Measurements from ENCODE around the gene SDK2.

DNA sequence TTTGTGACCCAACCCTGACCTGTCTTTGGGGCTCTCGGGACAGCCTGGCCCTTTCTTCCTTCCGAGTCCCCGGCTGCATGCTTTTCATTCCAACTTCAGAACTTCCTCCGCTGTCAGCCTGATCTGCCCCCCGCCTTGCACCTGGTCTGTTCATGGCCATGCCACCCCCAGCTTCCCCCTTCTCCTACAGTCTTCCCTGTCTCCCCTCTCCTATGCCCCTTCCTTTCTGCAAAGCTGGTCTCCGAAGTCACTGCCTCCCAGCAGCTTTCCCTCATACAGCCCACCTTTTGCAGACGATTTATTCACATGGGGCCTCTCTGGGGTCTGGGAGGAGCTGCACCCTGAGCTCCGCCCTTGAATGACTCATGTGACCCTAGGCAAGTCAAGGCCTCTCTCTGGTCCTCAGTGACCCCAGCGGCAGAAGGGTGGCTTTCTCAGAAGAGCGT, 47.1 kb upstream of the SDK2 start:
- TF ChIP-seq, protein P1, sequence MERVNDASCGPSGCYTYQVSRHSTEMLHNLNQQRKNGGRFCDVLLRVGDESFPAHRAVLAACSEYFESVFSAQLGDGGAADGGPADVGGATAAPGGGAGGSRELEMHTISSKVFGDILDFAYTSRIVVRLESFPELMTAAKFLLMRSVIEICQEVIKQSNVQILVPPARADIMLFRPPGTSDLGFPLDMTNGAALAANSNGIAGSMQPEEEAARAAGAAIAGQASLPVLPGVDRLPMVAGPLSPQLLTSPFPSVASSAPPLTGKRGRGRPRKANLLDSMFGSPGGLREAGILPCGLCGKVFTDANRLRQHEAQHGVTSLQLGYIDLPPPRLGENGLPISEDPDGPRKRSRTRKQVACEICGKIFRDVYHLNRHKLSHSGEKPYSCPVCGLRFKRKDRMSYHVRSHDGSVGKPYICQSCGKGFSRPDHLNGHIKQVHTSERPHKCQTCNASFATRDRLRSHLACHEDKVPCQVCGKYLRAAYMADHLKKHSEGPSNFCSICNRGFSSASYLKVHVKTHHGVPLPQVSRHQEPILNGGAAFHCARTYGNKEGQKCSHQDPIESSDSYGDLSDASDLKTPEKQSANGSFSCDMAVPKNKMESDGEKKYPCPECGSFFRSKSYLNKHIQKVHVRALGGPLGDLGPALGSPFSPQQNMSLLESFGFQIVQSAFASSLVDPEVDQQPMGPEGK (tag by site-specific recombination; IDR thresholded peaks at IDR 0.05), result no peak
- TF ChIP-seq, protein P2, sequence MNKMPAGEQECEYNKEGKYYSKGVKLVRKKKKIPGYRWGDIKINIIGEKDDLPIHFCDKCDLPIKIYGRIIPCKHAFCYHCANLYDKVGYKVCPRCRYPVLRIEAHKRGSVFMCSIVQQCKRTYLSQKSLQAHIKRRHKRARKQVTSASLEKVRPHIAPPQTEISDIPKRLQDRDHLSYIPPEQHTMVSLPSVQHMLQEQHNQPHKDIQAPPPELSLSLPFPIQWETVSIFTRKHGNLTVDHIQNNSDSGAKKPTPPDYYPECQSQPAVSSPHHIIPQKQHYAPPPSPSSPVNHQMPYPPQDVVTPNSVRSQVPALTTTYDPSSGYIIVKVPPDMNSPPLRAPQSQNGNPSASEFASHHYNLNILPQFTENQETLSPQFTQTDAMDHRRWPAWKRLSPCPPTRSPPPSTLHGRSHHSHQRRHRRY (tag by site-specific recombination; IDR thresholded peaks at IDR 0.05), result no peak
- TF ChIP-seq, protein P3, sequence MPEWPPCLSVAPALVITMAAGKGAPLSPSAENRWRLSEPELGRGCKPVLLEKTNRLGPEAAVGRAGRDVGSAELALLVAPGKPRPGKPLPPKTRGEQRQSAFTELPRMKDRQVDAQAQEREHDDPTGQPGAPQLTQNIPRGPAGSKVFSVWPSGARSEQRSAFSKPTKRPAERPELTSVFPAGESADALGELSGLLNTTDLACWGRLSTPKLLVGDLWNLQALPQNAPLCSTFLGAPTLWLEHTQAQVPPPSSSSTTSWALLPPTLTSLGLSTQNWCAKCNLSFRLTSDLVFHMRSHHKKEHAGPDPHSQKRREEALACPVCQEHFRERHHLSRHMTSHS (tag by site-specific recombination; IDR thresholded peaks at IDR 0.05), result no peak
- TF ChIP-seq, protein P4, sequence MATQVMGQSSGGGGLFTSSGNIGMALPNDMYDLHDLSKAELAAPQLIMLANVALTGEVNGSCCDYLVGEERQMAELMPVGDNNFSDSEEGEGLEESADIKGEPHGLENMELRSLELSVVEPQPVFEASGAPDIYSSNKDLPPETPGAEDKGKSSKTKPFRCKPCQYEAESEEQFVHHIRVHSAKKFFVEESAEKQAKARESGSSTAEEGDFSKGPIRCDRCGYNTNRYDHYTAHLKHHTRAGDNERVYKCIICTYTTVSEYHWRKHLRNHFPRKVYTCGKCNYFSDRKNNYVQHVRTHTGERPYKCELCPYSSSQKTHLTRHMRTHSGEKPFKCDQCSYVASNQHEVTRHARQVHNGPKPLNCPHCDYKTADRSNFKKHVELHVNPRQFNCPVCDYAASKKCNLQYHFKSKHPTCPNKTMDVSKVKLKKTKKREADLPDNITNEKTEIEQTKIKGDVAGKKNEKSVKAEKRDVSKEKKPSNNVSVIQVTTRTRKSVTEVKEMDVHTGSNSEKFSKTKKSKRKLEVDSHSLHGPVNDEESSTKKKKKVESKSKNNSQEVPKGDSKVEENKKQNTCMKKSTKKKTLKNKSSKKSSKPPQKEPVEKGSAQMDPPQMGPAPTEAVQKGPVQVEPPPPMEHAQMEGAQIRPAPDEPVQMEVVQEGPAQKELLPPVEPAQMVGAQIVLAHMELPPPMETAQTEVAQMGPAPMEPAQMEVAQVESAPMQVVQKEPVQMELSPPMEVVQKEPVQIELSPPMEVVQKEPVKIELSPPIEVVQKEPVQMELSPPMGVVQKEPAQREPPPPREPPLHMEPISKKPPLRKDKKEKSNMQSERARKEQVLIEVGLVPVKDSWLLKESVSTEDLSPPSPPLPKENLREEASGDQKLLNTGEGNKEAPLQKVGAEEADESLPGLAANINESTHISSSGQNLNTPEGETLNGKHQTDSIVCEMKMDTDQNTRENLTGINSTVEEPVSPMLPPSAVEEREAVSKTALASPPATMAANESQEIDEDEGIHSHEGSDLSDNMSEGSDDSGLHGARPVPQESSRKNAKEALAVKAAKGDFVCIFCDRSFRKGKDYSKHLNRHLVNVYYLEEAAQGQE (tag by site-specific recombination; IDR thresholded peaks at IDR 0.05), result no peak
- TF ChIP-seq, protein P5, sequence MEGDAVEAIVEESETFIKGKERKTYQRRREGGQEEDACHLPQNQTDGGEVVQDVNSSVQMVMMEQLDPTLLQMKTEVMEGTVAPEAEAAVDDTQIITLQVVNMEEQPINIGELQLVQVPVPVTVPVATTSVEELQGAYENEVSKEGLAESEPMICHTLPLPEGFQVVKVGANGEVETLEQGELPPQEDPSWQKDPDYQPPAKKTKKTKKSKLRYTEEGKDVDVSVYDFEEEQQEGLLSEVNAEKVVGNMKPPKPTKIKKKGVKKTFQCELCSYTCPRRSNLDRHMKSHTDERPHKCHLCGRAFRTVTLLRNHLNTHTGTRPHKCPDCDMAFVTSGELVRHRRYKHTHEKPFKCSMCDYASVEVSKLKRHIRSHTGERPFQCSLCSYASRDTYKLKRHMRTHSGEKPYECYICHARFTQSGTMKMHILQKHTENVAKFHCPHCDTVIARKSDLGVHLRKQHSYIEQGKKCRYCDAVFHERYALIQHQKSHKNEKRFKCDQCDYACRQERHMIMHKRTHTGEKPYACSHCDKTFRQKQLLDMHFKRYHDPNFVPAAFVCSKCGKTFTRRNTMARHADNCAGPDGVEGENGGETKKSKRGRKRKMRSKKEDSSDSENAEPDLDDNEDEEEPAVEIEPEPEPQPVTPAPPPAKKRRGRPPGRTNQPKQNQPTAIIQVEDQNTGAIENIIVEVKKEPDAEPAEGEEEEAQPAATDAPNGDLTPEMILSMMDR (tag by site-specific recombination; IDR thresholded peaks at IDR 0.05), result no peak
